ENCODE results near the gene CCDC170. TPM values are rescaled to one million over a fixed set of nuclear protein-coding genes. Genes with fewer than 3 reads are reported as not detected.
"Not testable (repeated sequence)": the region's sequence is repeated elsewhere in the genome, so short reads cannot be mapped to it uniquely, and the experiment has no call there.

Gene CCDC170
- total RNA-seq, 1 donor from 2014 or later: not detected

GRCh38 chr6:151451950-151452749, 41.7 kb upstream of the CCDC170 start, which contains the start of gene RMND1:
TSS of gene RMND1 (minus strand) at chr6:151452126. CDS start at chr6:151445811, 6,315 bp downstream.
- Histone ChIP-seq H3K36me3 (ENCODE audit: control insufficient read depth, insufficient read depth, low read length) (no peaks in the 10 kb centered on the region), H3K27me3 (ENCODE audit: control insufficient read depth, insufficient read depth, low read length) (no peaks in the 10 kb centered on the region), H3K4me3 (ENCODE audit: low read depth, low read length) (peak within 1 kb of the TSS; percentile 97)
- TF ChIP-seq, protein P1, sequence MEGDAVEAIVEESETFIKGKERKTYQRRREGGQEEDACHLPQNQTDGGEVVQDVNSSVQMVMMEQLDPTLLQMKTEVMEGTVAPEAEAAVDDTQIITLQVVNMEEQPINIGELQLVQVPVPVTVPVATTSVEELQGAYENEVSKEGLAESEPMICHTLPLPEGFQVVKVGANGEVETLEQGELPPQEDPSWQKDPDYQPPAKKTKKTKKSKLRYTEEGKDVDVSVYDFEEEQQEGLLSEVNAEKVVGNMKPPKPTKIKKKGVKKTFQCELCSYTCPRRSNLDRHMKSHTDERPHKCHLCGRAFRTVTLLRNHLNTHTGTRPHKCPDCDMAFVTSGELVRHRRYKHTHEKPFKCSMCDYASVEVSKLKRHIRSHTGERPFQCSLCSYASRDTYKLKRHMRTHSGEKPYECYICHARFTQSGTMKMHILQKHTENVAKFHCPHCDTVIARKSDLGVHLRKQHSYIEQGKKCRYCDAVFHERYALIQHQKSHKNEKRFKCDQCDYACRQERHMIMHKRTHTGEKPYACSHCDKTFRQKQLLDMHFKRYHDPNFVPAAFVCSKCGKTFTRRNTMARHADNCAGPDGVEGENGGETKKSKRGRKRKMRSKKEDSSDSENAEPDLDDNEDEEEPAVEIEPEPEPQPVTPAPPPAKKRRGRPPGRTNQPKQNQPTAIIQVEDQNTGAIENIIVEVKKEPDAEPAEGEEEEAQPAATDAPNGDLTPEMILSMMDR (IDR thresholded peaks at IDR 0.05; ENCODE audit: insufficient read depth, low read length, severe bottlenecking): no peak
- no peak for FAIRE-seq
- peak; percentile 98 for DNase-seq (ENCODE audit: low read depth)

GRCh38 chr6:151452750-151453427, 40.9 kb upstream of the CCDC170 start:
- FAIRE-seq (no peak), DNase-seq (ENCODE audit: low read depth) (peak; percentile 54)
- TF ChIP-seq, protein P1 (IDR thresholded peaks at IDR 0.05; ENCODE audit: insufficient read depth, low read length, severe bottlenecking): no peak
- Histone ChIP-seq H3K27me3 (ENCODE audit: control insufficient read depth, insufficient read depth, low read length) (no peaks in the 10 kb centered on the region), H3K36me3 (ENCODE audit: control insufficient read depth, insufficient read depth, low read length) (no peaks in the 10 kb centered on the region), H3K4me3 (ENCODE audit: low read depth, low read length) (peak overlapping the region; percentile 97)

DNA sequence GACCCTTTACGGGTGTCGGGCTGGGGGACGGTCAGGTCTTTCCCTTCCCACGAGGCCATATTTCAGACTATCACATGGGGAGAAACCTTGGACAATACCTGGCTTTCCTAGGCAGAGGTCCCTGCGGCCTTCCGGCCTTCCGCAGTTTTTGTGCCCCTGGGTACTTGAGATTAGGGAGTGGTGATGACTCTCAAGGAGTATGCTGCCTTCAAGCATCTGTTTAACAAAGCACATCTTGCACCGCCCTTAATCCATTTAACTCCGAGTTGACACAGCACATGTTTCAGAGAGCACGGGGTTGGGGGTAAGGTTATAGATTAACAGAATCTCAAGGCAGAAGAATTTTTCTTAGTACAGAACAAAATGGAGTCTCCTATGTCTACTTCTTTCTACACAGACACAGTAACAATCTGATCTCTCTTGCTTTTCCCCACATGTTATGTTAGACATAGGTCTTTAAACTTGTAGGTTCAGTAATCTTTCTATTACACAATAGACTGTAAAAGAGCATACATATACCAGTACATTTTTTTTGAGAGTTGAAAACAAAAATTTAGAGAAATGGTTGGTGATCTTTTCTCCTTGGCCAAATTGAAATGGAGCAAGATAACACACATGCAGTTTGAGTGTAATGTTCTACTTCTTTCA, 37.9 kb upstream of the CCDC170 start:
- not testable (repeated sequence) for H3K4me3 ChIP-seq (ENCODE audit: low read depth, low read length); H3K27me3 ChIP-seq (ENCODE audit: control insufficient read depth, insufficient read depth, low read length); FAIRE-seq; H3K36me3 ChIP-seq (ENCODE audit: control insufficient read depth, insufficient read depth, low read length); DNase-seq (ENCODE audit: low read depth)

DNA sequence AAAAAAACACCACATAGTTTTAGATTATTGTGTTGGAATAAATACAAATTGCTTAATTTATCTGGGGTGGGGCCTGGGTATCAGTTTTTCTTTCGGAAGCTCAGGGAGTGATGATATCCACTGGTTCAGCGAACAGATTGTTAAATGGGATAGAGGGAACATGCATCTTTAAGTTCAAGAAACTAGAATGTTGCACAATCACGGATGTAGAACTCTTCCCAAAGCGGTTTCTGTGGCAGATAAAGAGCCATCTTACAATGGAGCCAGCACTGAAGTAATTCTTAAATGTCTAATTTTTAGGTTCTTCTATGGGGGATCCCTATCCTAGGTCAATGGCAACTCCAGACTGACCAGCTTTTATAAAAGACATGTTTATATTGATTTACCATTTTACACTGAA, 32.1 kb upstream of the CCDC170 start:
- Histone ChIP-seq H3K27me3 (ENCODE audit: control insufficient read depth, insufficient read depth, low read length) (no peaks in the 10 kb centered on the region), H3K36me3 (ENCODE audit: control insufficient read depth, insufficient read depth, low read length) (no peaks in the 10 kb centered on the region), H3K4me3 (ENCODE audit: low read depth, low read length) (no peak overlapping the region)
- TF ChIP-seq, protein P1 (IDR thresholded peaks at IDR 0.05; ENCODE audit: insufficient read depth, low read length, severe bottlenecking): no peak
- no peak for FAIRE-seq
- DNase-seq (ENCODE audit: low read depth): no peak

GRCh38 chr6:151464702-151465101, 29.1 kb upstream of the CCDC170 start:
- FAIRE-seq (no peak), DNase-seq (ENCODE audit: low read depth) (no peak)
- Histone ChIP-seq H3K36me3 (ENCODE audit: control insufficient read depth, insufficient read depth, low read length) (no peaks in the 10 kb centered on the region), H3K4me3 (ENCODE audit: low read depth, low read length) (no peak overlapping the region), H3K27me3 (ENCODE audit: control insufficient read depth, insufficient read depth, low read length) (no peaks in the 10 kb centered on the region)
- TF ChIP-seq, protein P1 (IDR thresholded peaks at IDR 0.05; ENCODE audit: insufficient read depth, low read length, severe bottlenecking): no peak
